C4-2B (cell line): ENCODE results near the gene VCP.

Experiments used
- CTCF ChIP-seq: fragments of 450-650 bp; conservative IDR thresholded peaks from 2 replicates; pipeline ENCODE4 v1.5.1; 2017; ENCODE audit warnings: mild to moderate bottlenecking
- ZFX ChIP-seq: fragments of 450-650 bp; IDR thresholded peaks from 2 replicates; pipeline ENCODE4 v1.6.1; 2017

- no peak for TF ChIP-seq CTCF
- no peak for TF ChIP-seq ZFX
Observed at GRCh38 chr9:35110327-35110761, 37.9 kb upstream of the VCP start.
